OCI-LY3 (cell line): ENCODE measurements around the gene RBM23.

Source experiments
- H2AFZ ChIP-seq: fragments of 200-600, 300-600 bp; shearing (Covaris generic); 2 replicates; pipeline ENCODE4 v1.6.0; 2014; ENCODE audit warnings: antibody characterized with exemption, low read depth, low read length
- H3K27ac ChIP-seq: fragments of 200-600, 300-600 bp; sonication (generic); 2 replicates; pipeline ENCODE4 v1.5.1; 2014; ENCODE audit warnings: mild to moderate bottlenecking, low read length, moderate library complexity, mixed read lengths
- H3K27me3 ChIP-seq: fragments of 200-600, 300-600 bp; sonication (generic); 2 replicates; pipeline ENCODE4 v1.6.1; 2014; ENCODE audit warnings: low read depth, low read length, mixed read lengths
- H3K36me3 ChIP-seq: fragments of 200-600, 300-600 bp; sonication (generic); replicated peaks from 2 replicates; pipeline ENCODE3; 2014; ENCODE audit warnings: low read depth, low read length, mixed read lengths
- H3K4me1 ChIP-seq: fragments of 300-600, 200-600 bp; sonication (generic); 2 replicates; pipeline ENCODE4 v1.6.1; 2014; ENCODE audit warnings: low read length, mixed read lengths
- H3K4me2 ChIP-seq: fragments of 200-600, 300-600 bp; sonication (generic); 2 replicates; pipeline ENCODE4 v1.6.1; 2014; ENCODE audit warnings: low read length, mixed read lengths
- H3K4me3 ChIP-seq: fragments of 300-600, 200-600 bp; sonication (generic); 2 replicates; pipeline ENCODE4 v1.5.1; 2014; ENCODE audit warnings: antibody characterized with exemption, mild to moderate bottlenecking, low read length, moderate library complexity
- H3K79me2 ChIP-seq: fragments of 300-600, 200-600 bp; shearing (Covaris generic); 2 replicates; pipeline ENCODE4 v1.6.1; 2014; ENCODE audit warnings: mild to moderate bottlenecking, low read length, mixed read lengths
- H3K9ac ChIP-seq: fragments of 300-600, 200-600 bp; shearing (Covaris generic); 2 replicates; pipeline ENCODE4 v1.6.0; 2014; ENCODE audit warnings: mild to moderate bottlenecking, low read length, moderate library complexity
- H3K9me3 ChIP-seq: fragments of 200-600, 300-600 bp; shearing (Covaris generic); 2 replicates; pipeline ENCODE4 v1.6.1; 2014; ENCODE audit warnings: low read length, mixed read lengths; ENCODE audit not compliant: insufficient read depth
- H4K20me1 ChIP-seq: fragments of 200-600, 300-600 bp; sonication (generic); 2 replicates; pipeline ENCODE4 v1.6.1; 2016; ENCODE audit warnings: low read length, mixed read lengths; ENCODE audit not compliant: insufficient read depth
- EZH2phosphoT487 ChIP-seq: fragments of 200-600 bp; shearing (Covaris generic); IDR thresholded peaks from 2 replicates; pipeline ENCODE4 v1.6.1; 2018; ENCODE audit warnings: antibody characterized with exemption, mixed run types, low read depth
- TF ChIP-seq, protein P1 (sequence below): fragments of 200-600, 300-600 bp; sonication (generic); IDR thresholded peaks from 2 replicates; pipeline ENCODE4 v1.5.1; 2014; ENCODE audit warnings: antibody characterized with exemption, low read length, low read depth

The RBM23 gene

DNA sequence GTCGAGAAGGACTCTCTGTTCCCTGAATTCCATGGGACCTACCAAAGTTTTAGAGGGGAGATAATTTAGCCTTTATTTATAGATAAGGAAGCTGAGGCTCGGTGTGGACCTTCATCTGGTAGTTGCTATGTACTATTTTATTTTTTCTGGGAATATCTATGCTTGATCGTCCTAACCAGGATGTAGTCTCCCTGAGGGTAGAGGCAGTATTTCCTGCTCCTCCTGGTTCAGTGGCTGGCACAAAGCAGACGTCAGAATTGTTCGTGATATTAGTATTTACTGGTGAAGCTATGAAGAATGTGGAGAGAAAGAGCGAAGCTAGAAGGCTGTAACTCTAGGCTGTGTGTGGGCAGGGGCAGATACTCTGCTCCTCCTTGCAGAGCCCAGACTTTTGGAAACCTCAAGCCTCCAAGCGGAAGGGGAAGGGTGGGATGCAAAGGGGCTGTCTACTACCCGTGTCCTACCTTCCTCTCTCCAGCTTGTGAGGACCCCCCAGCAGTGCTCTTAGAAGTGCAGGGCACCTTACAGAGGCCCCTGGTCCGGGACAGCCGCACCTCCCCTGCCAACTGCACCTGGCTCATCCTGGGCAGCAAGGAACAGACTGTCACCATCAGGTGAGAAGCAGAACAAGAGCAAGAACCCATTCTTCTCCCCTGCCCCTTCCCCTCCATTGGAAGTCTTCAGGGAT lies 46.0 kb downstream of the RBM23 start:
- no peak overlapping the region for H2AFZ ChIP-seq
- H3K79me2 ChIP-seq, result peaks cover 13% of the 10 kb centered on the region; the same call in 1 of the 2 replicates
- H4K20me1 ChIP-seq, result peaks cover 4% of the 10 kb centered on the region; the same call in 1 of the 2 replicates
- H3K27me3 ChIP-seq, result no peaks in the 10 kb centered on the region
- H3K4me3 ChIP-seq, result peak overlapping the region; percentile 79
- no peaks in the 10 kb centered on the region for H3K9me3 ChIP-seq
- H3K27ac ChIP-seq, result no peak overlapping the region
- peaks cover 15% of the 10 kb centered on the region for H3K4me1 ChIP-seq
- TF ChIP-seq, protein P1, sequence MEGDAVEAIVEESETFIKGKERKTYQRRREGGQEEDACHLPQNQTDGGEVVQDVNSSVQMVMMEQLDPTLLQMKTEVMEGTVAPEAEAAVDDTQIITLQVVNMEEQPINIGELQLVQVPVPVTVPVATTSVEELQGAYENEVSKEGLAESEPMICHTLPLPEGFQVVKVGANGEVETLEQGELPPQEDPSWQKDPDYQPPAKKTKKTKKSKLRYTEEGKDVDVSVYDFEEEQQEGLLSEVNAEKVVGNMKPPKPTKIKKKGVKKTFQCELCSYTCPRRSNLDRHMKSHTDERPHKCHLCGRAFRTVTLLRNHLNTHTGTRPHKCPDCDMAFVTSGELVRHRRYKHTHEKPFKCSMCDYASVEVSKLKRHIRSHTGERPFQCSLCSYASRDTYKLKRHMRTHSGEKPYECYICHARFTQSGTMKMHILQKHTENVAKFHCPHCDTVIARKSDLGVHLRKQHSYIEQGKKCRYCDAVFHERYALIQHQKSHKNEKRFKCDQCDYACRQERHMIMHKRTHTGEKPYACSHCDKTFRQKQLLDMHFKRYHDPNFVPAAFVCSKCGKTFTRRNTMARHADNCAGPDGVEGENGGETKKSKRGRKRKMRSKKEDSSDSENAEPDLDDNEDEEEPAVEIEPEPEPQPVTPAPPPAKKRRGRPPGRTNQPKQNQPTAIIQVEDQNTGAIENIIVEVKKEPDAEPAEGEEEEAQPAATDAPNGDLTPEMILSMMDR, result no peak
- TF ChIP-seq EZH2phosphoT487, result no peak
- peaks cover 31% of the 10 kb centered on the region for H3K36me3 ChIP-seq
- H3K9ac ChIP-seq, result peak overlapping the region; percentile 91
- peak overlapping the region; percentile 90 for H3K4me2 ChIP-seq

DNA sequence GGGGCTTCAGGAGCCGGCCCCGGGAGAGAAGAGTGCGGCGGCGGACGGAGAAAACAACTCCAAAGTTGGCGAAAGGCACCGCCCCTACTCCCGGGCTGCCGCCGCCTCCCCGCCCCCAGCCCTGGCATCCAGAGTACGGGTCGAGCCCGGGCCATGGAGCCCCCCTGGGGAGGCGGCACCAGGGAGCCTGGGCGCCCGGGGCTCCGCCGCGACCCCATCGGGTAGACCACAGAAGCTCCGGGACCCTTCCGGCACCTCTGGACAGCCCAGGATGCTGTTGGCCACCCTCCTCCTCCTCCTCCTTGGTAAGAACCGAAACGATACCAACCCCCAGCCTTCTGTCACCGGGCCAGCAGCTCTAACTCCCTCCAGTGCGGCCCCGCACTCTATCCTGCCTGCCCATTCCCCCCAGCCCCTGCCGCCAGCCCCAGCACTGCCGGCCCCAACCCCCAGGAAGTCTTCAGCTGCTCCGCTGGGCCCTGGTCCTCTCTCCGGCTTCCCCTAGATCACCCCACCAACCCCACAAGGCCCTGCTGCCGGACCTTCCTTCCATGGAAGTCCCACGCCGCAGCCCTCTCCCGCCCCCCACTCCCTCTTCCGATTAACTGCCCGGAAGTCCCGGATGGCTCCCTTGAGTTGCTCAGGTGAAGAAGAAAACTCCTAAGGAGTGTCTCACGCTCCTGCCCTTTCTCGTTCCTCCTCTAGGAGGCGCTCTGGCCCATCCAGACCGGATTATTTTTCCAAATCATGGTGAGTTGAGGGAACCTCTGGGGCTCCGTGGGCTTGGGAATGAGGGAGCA lies 46.7 kb downstream of the RBM23 start:
- Histone ChIP-seq H4K20me1 (peaks cover 4% of the 10 kb centered on the region; the same call in 1 of the 2 replicates), H3K9ac (peak overlapping the region; percentile 91), H3K79me2 (peaks cover 13% of the 10 kb centered on the region; the same call in 1 of the 2 replicates), H3K4me3 (peak overlapping the region; percentile 79), H3K4me1 (peaks cover 15% of the 10 kb centered on the region), H2AFZ (peak overlapping the region; percentile 65; the same call in 1 of the 2 replicates), H3K27ac (peak overlapping the region; percentile 93), H3K9me3 (no peaks in the 10 kb centered on the region), H3K36me3 (peaks cover 26% of the 10 kb centered on the region), H3K4me2 (peak overlapping the region; percentile 90), H3K27me3 (no peaks in the 10 kb centered on the region)
- TF ChIP-seq EZH2phosphoT487, result no peak
- TF ChIP-seq, protein P1, result peak; percentile 90

DNA sequence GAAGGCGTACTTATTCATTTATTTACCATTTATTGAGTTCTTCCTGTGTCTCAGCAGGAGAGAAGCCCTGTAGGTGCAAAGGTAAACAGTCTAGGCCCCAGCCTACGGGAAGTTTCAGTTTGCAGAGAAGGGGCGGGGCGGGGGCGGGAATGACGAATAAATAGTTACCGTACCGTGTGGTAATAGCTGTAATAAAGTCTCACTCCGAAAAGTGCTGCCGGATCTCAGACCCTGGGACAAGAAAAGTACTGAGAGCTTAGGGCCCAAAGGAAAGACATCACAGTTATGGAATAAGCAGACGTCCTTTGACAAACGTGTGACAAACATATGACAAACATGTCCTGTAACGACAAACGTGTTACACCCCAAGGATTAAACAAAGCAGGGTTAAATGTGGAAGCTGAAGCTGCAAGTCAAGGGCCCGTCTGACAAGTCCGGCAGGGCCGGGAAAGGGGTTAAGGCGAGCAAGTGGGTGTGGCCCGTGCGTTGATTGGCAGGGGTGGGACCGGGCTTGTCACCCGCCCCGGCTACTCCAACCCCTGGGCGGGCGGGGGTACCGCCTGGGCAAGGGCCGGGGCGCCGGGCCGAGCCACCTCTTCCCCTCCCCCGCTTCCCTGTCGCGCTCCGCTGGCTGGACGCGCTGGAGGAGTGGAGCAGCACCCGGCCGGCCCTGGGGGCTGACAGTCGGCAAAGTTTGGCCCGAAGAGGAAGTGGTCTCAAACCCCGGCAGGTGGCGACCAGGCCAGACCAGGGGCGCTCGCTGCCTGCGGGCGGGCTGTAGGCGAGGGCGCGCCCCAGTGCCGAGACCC lies 47.5 kb downstream of the RBM23 start, which contains the start of gene LRP10:
TSS of gene LRP10 (plus strand) at position 517 of the 809 bp plus-strand sequence. CDS start 564 bp downstream, outside the sequence.
- Histone ChIP-seq H3K27me3 (no peaks in the 10 kb centered on the region), H3K9ac (peak within 1 kb of the TSS; percentile 91), H3K79me2 (peaks cover 13% of the 10 kb centered on the region; the same call in 1 of the 2 replicates), H3K36me3 (peaks cover 24% of the 10 kb centered on the region), H3K27ac (peak within 1 kb of the TSS; percentile 93), H3K9me3 (no peaks in the 10 kb centered on the region), H4K20me1 (peaks cover 4% of the 10 kb centered on the region; the same call in 1 of the 2 replicates), H3K4me3 (peak within 1 kb of the TSS; percentile 79), H2AFZ (peak within 1 kb of the TSS; percentile 65; the same call in 1 of the 2 replicates), H3K4me1 (peaks cover 15% of the 10 kb centered on the region), H3K4me2 (peak within 1 kb of the TSS; percentile 90)
- no peak for TF ChIP-seq EZH2phosphoT487
- TF ChIP-seq, protein P1, result no peak
